ENCODE results near the gene SLC24A5.

DNA sequence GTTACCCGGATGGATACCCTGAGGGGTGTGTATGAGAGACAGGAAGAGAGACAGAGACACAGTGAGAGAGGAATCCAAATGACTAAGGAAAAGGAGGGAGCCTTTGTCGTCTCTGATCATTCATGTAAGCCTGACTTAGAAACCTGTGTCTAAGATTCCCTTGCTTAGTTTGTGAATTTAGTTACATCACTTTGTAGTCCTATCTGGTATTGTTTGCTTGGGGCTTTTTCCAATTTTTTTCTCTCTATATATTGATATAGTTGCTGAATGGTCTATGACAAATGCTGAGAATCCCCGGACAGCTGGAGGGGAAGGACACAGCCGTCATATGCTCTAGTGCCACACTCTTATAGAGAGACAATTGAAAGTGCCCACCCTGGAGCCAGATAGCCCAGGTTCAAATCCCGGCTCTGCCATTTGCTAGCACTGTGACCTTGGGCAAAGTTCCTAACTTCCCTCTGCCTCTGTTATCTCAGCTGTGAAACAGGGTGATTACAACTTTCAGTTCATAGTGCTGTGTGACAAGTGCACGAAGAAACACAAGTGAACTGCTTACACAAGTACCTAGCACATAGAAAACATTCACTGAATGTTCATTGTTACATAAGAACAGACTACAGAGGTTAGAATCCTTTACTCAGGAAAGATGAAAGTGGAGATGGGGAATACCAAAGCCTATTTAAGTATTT is 6.0 kb downstream of the SLC24A5 start:
- TF ChIP-seq CTCF (IDR thresholded peaks at IDR 0.05) (no peak), POLR2A (IDR thresholded peaks at IDR 0.05) (no peak), EP300 (IDR thresholded peaks at IDR 0.05) (no peak), POLR2AphosphoS5 (IDR thresholded peaks at IDR 0.05) (no peak)

All from sigmoid colon (tissue), 4 donors.